ENCODE measurements around the gene MRPL2.

- no peak for TF ChIP-seq CTCF (IDR thresholded peaks at IDR 0.05; ENCODE audit: low read depth, low read length, poor library complexity, severe bottlenecking)
- no peak for TF ChIP-seq EZH2phosphoT487 (IDR thresholded peaks at IDR 0.05; ENCODE audit: borderline replicate concordance, low read length)
Observed at GRCh38 chr6:43013097-43013842, 46.0 kb downstream of the MRPL2 start.
